HG03097 (cell line): ENCODE results near the gene KRT77.

Source experiments
- ATAC-seq: cut with Tn5 transposase; IDR thresholded peaks from one replicate; pipeline ENCODE4 v1.9.1; 2021; ENCODE audit not compliant: unreplicated experiment, low FRiP score

The KRT77 gene

GRCh38 chr12:52694151-52694550, 9.2 kb downstream of the KRT77 start:
- no peak for ATAC-seq

DNA sequence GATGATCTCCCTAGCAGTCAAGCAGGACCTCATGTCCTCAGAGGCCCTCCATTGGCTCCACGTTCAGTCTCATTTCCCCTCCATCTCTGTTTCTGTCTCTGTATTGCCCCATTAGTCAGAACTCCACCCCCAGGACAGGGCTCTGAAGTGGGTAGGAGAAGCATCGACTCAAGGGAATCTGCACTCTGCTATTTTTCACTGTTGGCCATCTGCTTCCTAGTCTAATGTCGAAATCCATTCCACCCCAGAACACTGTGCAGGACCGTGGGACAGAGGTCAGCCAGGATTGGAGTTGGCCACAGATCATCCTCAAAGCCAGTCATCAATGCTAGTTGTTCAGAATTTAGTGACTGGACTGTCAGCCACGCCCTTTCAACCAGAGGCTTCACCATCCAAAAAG, 10.1 kb downstream of the KRT77 start:
- no peak for ATAC-seq

DNA sequence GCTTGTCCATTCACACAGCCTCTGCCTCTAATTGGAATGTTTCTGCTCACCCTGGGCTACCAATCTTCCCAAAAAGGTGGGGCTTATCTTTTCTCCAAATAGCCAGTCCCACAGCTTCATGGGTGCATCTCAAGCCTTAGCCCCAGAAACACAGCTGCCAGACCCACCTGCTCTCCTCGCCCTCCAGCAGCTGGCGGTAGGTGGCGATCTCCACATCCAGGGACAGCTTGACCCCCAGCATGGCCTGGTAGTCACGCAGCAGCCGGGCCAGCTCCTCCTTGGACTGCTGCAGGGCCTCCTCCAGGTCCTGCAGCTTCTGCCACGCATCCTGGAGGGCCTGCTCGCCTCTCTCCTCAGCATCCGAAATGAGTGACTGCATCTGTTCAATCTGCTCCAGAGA, 11.1 kb downstream of the KRT77 start:
- ATAC-seq: no peak

DNA sequence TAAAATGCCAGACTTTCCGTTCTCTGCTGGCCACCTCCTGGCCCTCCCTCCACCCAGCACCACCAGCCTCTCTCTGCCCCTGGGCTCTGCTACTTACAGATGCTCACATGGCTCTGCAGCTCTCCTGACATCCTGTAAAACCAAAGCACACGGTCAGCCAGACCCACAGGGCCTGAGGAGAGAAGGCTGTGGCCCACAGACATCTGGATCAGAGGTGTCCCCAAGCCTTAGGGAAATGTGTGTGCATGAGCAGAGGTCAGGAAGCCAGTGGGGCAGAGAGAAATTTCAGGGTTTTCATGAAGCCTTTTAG, 11.5 kb downstream of the KRT77 start:
- no peak for ATAC-seq

- no peak for ATAC-seq
Measured at GRCh38 chr12:52691076-52691840, 12.1 kb downstream of the KRT77 start.

GRCh38 chr12:52690351-52691075, 12.8 kb downstream of the KRT77 start:
- ATAC-seq: no peak

DNA sequence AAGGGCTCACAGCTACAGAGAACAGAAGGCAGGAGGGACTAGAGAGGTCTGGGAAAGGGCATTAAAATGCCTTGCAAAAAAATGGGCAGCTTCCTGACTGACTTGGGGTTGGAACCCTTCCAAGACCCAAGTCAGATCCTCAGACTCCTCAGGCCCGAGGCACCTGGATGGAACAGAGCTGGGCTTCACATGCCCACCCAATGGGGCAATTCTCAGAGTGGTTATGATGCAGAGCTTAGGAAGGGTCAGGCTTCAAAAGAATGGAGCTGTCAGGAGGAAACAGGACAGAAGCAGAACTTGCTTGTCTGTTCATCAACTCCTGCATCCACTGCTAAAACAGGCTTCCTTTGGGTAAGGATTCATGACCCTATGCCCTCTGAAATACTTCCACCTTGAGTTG, 13.4 kb downstream of the KRT77 start:
- ATAC-seq: no peak

DNA sequence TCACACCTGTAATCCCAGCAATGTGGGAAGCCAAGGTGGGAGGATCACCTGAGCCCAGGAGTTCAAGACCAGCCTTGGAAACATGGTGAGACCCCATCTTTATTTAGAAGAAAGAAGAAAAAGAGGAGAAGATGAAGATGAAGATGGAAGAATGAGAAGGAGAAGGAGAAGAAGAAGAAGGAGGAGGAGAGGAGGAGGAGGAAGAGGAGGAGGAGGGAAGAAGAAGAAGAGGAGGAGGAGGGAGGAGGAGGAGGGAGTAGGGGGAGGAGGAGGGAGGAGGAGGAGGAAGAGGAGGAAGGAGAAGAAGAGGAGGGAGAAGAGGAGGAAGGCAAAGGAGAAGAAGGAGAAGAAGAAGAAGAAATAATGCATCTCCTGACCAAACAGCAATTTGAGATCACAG, 14.1 kb downstream of the KRT77 start:
- no peak for ATAC-seq

- ATAC-seq: no peak
Measured at GRCh38 chr12:52688481-52688880, 14.8 kb downstream of the KRT77 start.

DNA sequence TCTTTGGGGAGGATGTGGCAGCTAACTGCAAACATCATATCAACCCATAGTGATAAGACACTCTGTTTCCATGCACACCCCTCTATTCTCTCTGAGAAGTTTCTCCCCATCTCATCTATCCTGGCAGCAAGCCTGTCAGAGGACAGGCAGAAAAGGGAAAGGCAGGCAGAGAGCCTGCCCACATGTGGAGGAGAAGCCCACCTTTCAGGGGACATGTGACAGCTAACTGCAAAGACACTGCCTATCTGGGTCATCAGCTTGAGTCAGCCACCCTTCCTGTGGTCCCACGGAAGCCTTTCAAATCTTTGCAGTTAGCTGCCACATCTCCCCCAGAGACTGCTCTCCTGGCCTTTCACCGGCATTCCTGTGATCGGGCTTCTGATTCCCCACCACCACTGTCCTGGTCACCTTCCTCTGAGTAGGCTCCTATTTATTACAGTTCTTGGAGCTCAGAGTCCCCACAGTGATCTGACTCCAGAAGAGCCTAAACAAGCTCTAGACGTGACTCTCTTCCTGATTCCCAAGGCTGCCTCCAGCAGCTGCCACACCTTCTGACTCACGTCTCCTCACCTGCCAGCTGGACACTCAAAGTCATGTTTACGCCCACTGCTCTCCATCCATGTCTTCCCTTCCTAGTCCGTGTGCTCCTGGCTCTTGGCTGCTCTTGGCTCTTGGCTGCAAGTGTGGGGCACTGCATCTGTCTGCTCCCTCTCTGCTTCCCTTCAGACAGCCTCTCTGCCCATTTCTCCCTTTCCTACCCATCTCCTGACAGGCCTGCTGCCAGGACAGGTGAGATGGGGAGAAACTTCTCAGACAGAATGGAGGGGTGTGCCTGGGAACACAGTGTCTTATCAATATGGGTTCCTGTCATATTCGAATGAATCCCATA, 15.6 kb downstream of the KRT77 start:
- ATAC-seq: no peak

DNA sequence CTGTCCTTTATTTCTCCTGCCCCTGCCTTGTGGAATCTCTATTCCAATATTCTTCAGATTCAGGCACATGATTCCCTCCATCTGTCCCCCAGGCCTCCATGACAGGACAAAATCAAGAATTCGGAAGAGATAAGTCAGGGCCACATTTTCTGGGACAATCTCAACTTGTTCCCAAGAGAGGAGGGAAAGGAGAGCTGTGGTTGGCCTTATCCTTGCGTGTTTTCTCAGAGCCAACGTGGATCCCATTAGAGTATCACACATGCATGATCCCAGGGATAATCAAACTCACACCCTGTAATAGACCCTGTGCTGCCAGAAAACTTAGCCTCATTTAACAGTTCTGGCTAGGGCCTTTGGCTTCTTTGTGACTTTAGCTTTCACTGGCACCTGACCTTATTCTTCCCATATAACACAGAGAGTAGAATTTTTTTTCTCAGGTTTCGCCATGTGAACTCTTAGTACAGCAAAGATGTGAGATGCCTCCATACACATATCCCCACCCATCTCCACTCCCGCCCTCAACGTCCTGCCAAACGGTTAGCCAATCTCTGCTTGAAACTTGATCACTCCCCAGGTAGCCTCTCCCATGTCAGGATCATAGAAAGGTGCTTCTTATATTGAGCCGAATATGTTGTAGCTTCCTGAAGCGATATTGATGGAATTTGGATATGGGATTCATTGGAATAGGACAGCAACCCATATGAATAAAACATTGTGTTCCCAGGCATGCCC, 16.4 kb downstream of the KRT77 start:
- no peak for ATAC-seq

DNA sequence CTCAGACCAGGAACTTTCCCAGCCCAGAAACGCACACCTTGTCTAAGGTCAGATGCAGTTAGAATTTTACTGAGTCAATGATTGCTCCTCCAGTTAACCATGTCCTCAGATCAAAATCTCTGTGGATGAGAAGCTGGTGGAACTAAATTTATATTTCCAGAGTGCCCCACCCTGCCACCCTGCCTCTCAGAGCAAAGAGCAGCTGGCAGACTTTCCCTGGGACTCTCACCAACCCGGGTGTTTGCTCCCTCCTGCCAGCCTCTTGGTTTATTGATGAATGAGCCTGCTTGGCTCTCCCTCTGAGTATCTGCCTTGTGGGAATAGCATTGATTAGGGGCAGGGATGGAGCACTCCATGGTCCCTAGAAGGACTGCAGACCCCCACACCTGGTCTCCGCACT, 17.3 kb downstream of the KRT77 start:
- no peak for ATAC-seq

- no peak for ATAC-seq
Measured at GRCh38 chr12:52685406-52685890, 17.9 kb downstream of the KRT77 start.

DNA sequence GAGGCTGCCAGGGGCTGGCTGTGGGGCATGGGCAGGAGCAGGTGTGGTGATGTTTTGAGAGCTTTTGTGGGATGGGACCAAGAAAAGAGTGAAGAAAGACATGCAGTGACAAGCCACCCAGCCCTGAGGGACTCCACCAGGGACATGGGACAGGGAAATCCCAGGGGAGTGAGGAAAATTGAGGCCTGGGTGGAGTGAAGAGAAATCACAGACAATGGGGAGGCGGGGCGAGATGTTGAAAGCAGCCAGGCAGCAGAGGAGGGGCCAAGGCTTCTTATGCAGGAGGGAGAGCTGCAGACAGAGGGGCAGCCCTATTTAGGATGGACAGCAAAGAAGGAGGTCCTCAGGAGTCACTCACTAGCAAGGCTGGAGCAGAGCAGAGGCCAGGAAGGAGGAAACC, 18.9 kb downstream of the KRT77 start:
- ATAC-seq: no peak

DNA sequence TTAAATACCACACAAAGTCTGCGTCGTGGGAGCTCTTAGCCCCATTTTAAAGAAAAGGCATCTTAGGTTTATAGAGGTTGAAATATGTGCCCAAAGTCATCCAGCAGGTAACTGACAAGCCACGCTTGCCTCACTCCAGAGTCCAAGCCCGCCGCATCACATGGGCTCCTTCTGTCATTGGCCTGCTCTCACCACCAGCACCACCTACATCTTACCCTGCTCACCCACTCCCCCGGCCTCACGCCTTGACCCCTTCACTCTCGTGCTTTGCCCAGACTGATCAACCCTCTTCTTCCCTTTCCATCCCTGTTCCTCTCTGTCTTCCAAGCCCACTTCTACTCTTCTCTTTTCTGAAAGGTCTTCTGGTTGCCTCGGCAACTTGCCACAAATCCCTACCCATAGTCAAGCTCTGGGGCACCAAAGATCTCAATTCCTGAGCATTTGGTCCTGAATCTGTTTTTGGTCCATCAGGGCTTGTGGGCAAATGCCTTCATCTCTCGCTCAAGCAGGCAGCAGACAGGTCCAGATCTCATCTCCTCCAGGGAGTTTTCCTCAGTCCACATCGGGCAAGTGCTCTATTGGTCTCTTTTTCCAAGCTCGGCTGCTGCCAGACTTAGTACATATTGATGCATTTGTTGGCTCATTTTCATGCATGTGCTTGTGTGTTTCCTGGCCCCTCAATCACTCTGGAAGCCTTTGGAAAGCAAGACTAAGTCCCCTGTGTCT, 19.6 kb downstream of the KRT77 start:
- no peak for ATAC-seq

GRCh38 chr12:52682938-52683574, 20.3 kb downstream of the KRT77 start:
- ATAC-seq: no peak

DNA sequence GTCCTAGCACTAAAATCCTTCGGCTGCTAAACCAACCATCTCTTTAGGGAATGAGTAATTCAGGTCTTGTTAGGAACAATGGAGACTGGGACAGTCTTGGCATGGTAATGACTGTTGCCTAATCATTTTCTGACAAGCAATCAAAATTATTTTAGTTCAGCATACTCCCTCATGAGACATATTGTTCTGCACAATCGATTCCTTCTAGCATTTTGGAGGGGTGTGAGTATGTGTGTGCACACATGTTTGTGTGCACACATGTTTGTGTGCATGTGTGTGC, 21.0 kb downstream of the KRT77 start:
- no peak for ATAC-seq

DNA sequence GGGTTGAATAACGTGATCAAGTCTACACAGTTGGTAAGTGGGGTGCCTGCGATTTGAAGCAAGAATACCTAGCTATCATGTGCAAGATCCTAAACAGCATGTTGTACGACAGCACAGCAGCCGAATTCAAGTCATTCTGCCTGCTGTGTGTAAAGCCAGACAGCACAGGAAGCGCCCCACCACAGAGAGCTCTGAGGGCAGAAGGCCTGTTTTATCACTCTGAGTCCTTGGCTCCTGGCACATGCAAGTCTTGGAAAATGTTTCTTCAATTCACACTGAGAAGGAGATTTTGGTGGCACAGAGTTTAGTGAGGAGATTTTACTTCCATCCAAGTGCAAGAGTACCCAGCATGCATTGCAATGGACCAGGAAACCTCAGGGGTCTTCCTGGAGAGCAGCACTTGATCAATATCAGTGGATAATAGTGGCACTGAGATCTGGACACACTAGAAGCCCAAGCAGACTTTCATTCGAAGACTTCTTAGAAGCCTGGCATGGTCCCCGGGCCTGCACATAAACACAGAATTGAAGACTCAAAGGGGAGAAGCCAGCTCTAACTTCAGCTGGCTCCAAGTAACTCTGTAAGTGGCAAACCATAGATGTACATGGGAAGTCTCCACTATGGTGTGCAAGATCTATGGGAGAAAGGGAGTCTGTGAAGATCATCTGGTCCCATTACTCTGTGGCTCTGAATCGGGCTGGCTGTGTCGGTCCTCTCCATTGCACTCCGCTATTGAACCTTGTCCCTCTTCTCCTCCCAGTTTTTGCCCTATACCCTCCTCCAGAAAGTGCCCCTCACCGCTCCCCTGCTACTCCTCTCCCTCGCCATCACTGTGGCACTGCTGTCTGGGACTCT, 21.6 kb downstream of the KRT77 start:
- ATAC-seq: no peak

DNA sequence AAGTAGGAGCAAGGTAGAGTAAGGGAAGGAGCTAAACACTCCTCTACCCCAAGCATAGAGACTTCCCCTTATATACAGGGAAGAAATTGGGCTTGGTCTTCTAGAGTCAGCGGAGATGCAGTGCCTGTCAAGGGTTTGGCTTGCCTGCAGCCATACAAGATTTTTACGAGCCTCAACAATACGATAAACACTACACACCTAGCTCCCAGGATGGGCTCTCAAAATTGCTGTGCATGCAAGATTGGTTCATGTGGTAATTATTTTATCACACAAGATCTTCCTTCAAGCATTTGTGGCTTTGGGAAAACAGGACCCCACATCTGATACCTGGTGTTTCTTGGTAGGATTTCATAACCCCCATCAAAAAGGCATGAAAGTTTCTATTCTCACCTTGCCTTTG, 23.0 kb downstream of the KRT77 start, which contains the start of gene KRT1:
KRT1 (minus strand) TSS at position 45 of the 400 bp plus-strand sequence. CDS start 59 bp downstream, outside the sequence.
- no peak for ATAC-seq
